IMR-90 (cell line): ENCODE results near the gene ATP11B. TPM values are rescaled to one million over a fixed set of nuclear protein-coding genes. Genes with fewer than 3 reads are reported as not detected.

ENCODE experiments used
- ATAC-seq: fragments of 200-7000 bp; cut with Tn5 transposase; 2 replicates; pipeline ENCODE4 v1.9.1; 2020; ENCODE audit warnings: low read depth, mild to moderate bottlenecking, moderate library complexity
- BruUV-seq: library from RNA; stranded (reverse); fragments of 400-500 nt; replicated peaks from 2 replicates; lab custom pipeline; 2021; lab: Mats Ljungman, UMichigan
- CTCF ChIA-PET: fragments of 300-600 bp; formaldehyde crosslinking; extraction: SDS; loops from one replicate; lab custom pipeline; 2021; ENCODE audit warnings: antibody characterized with exemption; lab: Yijun Ruan, JAX
- POLR2A ChIA-PET: fragments of 300-600 bp; sonication (Branson Sonifier 250); formaldehyde crosslinking; loops from one replicate; lab custom pipeline; 2022; ENCODE audit warnings: antibody characterized with exemption; ENCODE audit not compliant: unreplicated experiment; lab: Charles Lee
- DNase-seq: peaks from one replicate; pipeline ENCODE4 v3.0.0; 2013
- H2AFZ ChIP-seq: replicated peaks from 2 replicates; pipeline ENCODE3; 2013; ENCODE audit warnings: low read length, mild to moderate bottlenecking; ENCODE audit not compliant: poor library complexity
- H2AK5ac ChIP-seq: 2 replicates; pipeline ENCODE4 v1.6.1; 2013; ENCODE audit warnings: low read depth, low read length, inconsistent platforms
- H2AK9ac ChIP-seq: replicated peaks from 2 replicates; pipeline ENCODE3; 2013; ENCODE audit warnings: mild to moderate bottlenecking, low read depth, low read length, moderate library complexity; ENCODE audit not compliant: poor library complexity
- H2BK120ac ChIP-seq: 2 replicates; pipeline ENCODE4 v1.6.1; 2013; ENCODE audit warnings: low read depth, low read length, inconsistent platforms
- H2BK15ac ChIP-seq: 3 replicates; pipeline ENCODE4 v1.6.1; 2013; ENCODE audit warnings: low read depth, low read length, inconsistent platforms
- H2BK20ac ChIP-seq: 2 replicates; pipeline ENCODE4 v1.6.1; 2013; ENCODE audit warnings: low read depth, mild to moderate bottlenecking, inconsistent platforms, low read length, moderate library complexity
- H2BK5ac ChIP-seq: 2 replicates; pipeline ENCODE4 v1.6.1; 2013; ENCODE audit warnings: mild to moderate bottlenecking, low read depth, low read length, inconsistent platforms; ENCODE audit not compliant: poor library complexity, severe bottlenecking
- H3K14ac ChIP-seq: replicated peaks from 2 replicates; pipeline ENCODE4 v1.6.1; 2013; ENCODE audit warnings: low read depth, low read length, inconsistent platforms
- H3K18ac ChIP-seq: 2 replicates; pipeline ENCODE4 v1.6.1; 2013; ENCODE audit warnings: low read depth, low read length, control low read depth
- H3K23ac ChIP-seq: 2 replicates; pipeline ENCODE4 v1.6.1; 2013; ENCODE audit warnings: low read depth, low read length, inconsistent platforms
- H3K27ac ChIP-seq: 2 replicates; pipeline ENCODE4 v1.5.1; 2013; ENCODE audit warnings: mild to moderate bottlenecking, control low read depth, low read length; ENCODE audit not compliant: insufficient read depth
- H3K27me3 ChIP-seq: 2 replicates; pipeline ENCODE4 v1.6.1; 2013; ENCODE audit warnings: low read length; ENCODE audit not compliant: control insufficient read depth, insufficient read depth
- H3K36me3 ChIP-seq: 2 replicates; pipeline ENCODE4 v1.6.1; 2013; ENCODE audit warnings: low read length, mixed read lengths; ENCODE audit not compliant: control insufficient read depth, insufficient read depth
- H3K4ac ChIP-seq: 2 replicates; pipeline ENCODE4 v1.6.1; 2013; ENCODE audit warnings: low read depth, low read length, inconsistent platforms
- H3K4me1 ChIP-seq: 2 replicates; pipeline ENCODE4 v1.6.1; 2013; ENCODE audit warnings: low read length, mixed read lengths; ENCODE audit not compliant: control insufficient read depth, insufficient read depth
- H3K4me2 ChIP-seq: 2 replicates; pipeline ENCODE4 v1.6.1; 2013; ENCODE audit warnings: low read depth, mild to moderate bottlenecking, control low read depth, low read length, moderate library complexity
- H3K4me3 ChIP-seq: 2 replicates; pipeline ENCODE4 v1.5.1; 2013; ENCODE audit warnings: low read depth, mild to moderate bottlenecking, control low read depth, low read length, moderate library complexity; ENCODE audit not compliant: insufficient read depth
- H3K56ac ChIP-seq: 2 replicates; pipeline ENCODE4 v1.6.1; 2013; ENCODE audit warnings: low read length, inconsistent platforms; ENCODE audit not compliant: insufficient read depth; ENCODE audit errors: extremely low read depth
- H3K79me1 ChIP-seq, 2 experiments: 2 replicates each; pipeline ENCODE4 v1.6.1; 2013; ENCODE audit warnings: low read length in 2 of 2, inconsistent platforms in 1 of 2, low read depth in 1 of 2
- H3K9ac ChIP-seq: 2 replicates; pipeline ENCODE4 v1.6.1; 2013; ENCODE audit warnings: low read depth, low read length, control low read depth
- H3K9me1 ChIP-seq: 2 replicates; pipeline ENCODE4 v1.6.1; 2013; ENCODE audit warnings: low read length, inconsistent platforms; ENCODE audit not compliant: insufficient read depth
- H3K9me3 ChIP-seq: 2 replicates; pipeline ENCODE4 v1.6.1; 2013; ENCODE audit warnings: low read length; ENCODE audit not compliant: control insufficient read depth, insufficient read depth
- H4K20me1 ChIP-seq: 2 replicates; pipeline ENCODE4 v1.6.1; 2013; ENCODE audit warnings: low read length, inconsistent platforms; ENCODE audit not compliant: insufficient read depth
- H4K5ac ChIP-seq: 2 replicates; pipeline ENCODE4 v1.6.1; 2013; ENCODE audit warnings: mild to moderate bottlenecking, low read depth, low read length, control low read depth
- H4K8ac ChIP-seq, 2 experiments: 2 replicates each; pipeline ENCODE4 v1.6.1; 2013; ENCODE audit warnings: low read depth in 2 of 2, low read length in 2 of 2, control low read depth in 1 of 2, inconsistent platforms in 1 of 2
- H4K91ac ChIP-seq: 2 replicates; pipeline ENCODE4 v1.6.1; 2013; ENCODE audit warnings: low read depth, low read length, inconsistent platforms; ENCODE audit not compliant: insufficient read depth
- ELK1 ChIP-seq: fragments of 150-350 bp; IDR thresholded peaks from 2 replicates; pipeline ENCODE4 v1.6.1; 2016; ENCODE audit warnings: low read depth, mild to moderate bottlenecking, low read length, moderate library complexity, borderline replicate concordance
- MAFK ChIP-seq: IDR thresholded peaks from 2 replicates; pipeline ENCODE4 v1.6.1; 2012; ENCODE audit warnings: low read depth, low read length, improper control_type of control experiment
- MAZ ChIP-seq: IDR thresholded peaks from 2 replicates; pipeline ENCODE4 v1.6.1; 2012; ENCODE audit warnings: low read depth, mild to moderate bottlenecking, low read length, improper control_type of control experiment, moderate library complexity, borderline replicate concordance
- MXI1 ChIP-seq: IDR thresholded peaks from 2 replicates; pipeline ENCODE4 v1.6.1; 2012; ENCODE audit warnings: low read depth, mild to moderate bottlenecking, low read length, moderate library complexity, borderline replicate concordance
- RCOR1 ChIP-seq: IDR thresholded peaks from 2 replicates; pipeline ENCODE4 v1.6.1; 2012; ENCODE audit warnings: mild to moderate bottlenecking, low read length, improper control_type of control experiment; ENCODE audit not compliant: insufficient replicate concordance
- WGBS, 2 experiments: methylation state at CpG; one replicate each; pipeline versions ENCODE4 v1.1.5 to v1.1.7; 2013; ENCODE audit warnings: missing lambda C conversion rate in 2 of 2; ENCODE audit not compliant: insufficient read length in 1 of 2; ENCODE audit errors: extremely low coverage in 2 of 2; 5-methylcytosine and 5-hydroxymethylcytosine counted together
- dilution Hi-C: fragments of 300-500 bp; cut with HindIII; formaldehyde crosslinking; loops from one replicate; pipeline ENCODE4 v1.14.3; 2018; ENCODE audit warnings: low sequenced_read_pairs; ENCODE audit not compliant: unreplicated experiment
- in situ Hi-C: fragments of 300-500 bp; cut with MboI; formaldehyde crosslinking; loops from 3 replicates; pipeline ENCODE4 v1.14.3; 2019; ENCODE audit warnings: low sequenced_read_pairs, inconsistent platforms, mixed read lengths
- intact Hi-C: fragments of 100-400 bp; cut with micrococcal nuclease; formaldehyde crosslinking; loops from 2 replicates; pipeline ENCODE4 v1.10.0; 2022
- polyA plus RNA-seq, 3 experiments: library from polyadenylated mRNA; depleted of rRNA; stranded (reverse); fragments of >200 nt; gene quantifications; 2 replicates each; pipeline ENCODE4 v1.2.3, GENCODE V29; 2012; ENCODE audit warnings: low replicate concordance in 1 of 3
- total RNA-seq: library from RNA; depleted of rRNA; stranded (reverse); fragments of >200 nt; gene quantifications from 2 replicates; pipeline ENCODE4 v1.2.3, GENCODE V29; 2012

Gene ATP11B
- total and polyA plus RNA-seq, 2 of the 4 experiments (the other 2 are of a cell fraction), result 10.0 to 39.6 TPM

- in situ Hi-C loops, result no loop called here
- H3K36me3 ChIP-seq, result peaks cover 4% of the 10 kb centered on the region; the same call in 1 of the 2 replicates
- H3K56ac ChIP-seq, result no peak overlapping the region
- H3K18ac ChIP-seq, result no peak overlapping the region
- H2AK5ac ChIP-seq, result no peak overlapping the region
- no CpG with 5 or more reads among the region's 9 CpGs for WGBS, 2 experiments
- H3K79me1 ChIP-seq, result peaks cover 14 to 37% of the 10 kb centered on the region in 2 experiments
- H2AFZ ChIP-seq, result no peak overlapping the region
- no TSS peak for BruUV-seq
- H3K27me3 ChIP-seq, result no peaks in the 10 kb centered on the region
- dilution Hi-C loops, result no loop called here
- H3K27ac ChIP-seq, result no peak overlapping the region
- DNase-seq (no peak), ATAC-seq (no peak)
- POLR2A ChIA-PET, result no interaction called here
- no peak overlapping the region for H4K8ac ChIP-seq
- H2BK15ac ChIP-seq, result no peak overlapping the region
- H3K9ac ChIP-seq, result no peak overlapping the region
- no peak overlapping the region for H4K91ac ChIP-seq
- no peak overlapping the region for H2BK5ac ChIP-seq
- no peak overlapping the region for H4K5ac ChIP-seq
- no peak overlapping the region for H2BK20ac ChIP-seq
- no peak overlapping the region for H3K14ac ChIP-seq
- H4K20me1 ChIP-seq, result peaks cover 6% of the 10 kb centered on the region
- intact Hi-C loops, result no loop called here
- H3K4ac ChIP-seq, result no peak overlapping the region
- H3K9me3 ChIP-seq, result no peaks in the 10 kb centered on the region
- no peak overlapping the region for H3K4me3 ChIP-seq
- peaks cover 9% of the 10 kb centered on the region for H3K4me1 ChIP-seq
- H2BK120ac ChIP-seq, result no peak overlapping the region
- H3K9me1 ChIP-seq, result peaks cover 4% of the 10 kb centered on the region
- H3K23ac ChIP-seq, result 0 out of 2 replicates have a peak overlapping the region, but pooled peaks have one; percentile 60
- no peak for TF ChIP-seq MAZ
- TF ChIP-seq MXI1, result no peak
- TF ChIP-seq ELK1, result no peak
- TF ChIP-seq MAFK, result peak; percentile 53; the same call in 1 of the 2 replicates
- no peak for TF ChIP-seq RCOR1
- H2AK9ac ChIP-seq, result no peak overlapping the region
- CTCF ChIA-PET, result interaction anchor here (0.8 kb wide), 1 partner anchor 120 kb away, joined by 3 read pairs; no protein-coding TSS in a partner anchor
- no peak overlapping the region for H3K4me2 ChIP-seq
Observed at GRCh38 chr3:182965861-182966366, 172.6 kb downstream of the ATP11B start.
